Natural killer cell treated with Interleukin-12 subunit alpha and Interleukin-12 subunit beta and Interleukin-15 and Interleukin-18, amount 100 ng/mL, for 72 hours (primary cell): Measurements from ENCODE around the gene USP22. TPM values are rescaled to one million over a fixed set of nuclear protein-coding genes. Genes with fewer than 3 reads are reported as not detected.
A peak's percentile ranks its signal among the peaks of the same experiment; 100 is the strongest.

Experiments
- ATAC-seq, 2 donors: fragments of 150-1000 bp; cut with Tn5 transposase in 1 of 2; sonication (Bioruptor Pico), chemical (Tn5 transposase) in 1 of 2; 2 replicates each; pipeline ENCODE4 v1.10.0; 2021
- DNase-seq: peaks from one replicate; pipeline ENCODE4 v3.0.0; 2022; ENCODE audit warnings: low spot score
- H3K27ac Mint-ChIP-seq, 2 donors: 1 replicate in 1 of 2; 2 replicates in 1 of 2; pipeline ENCODE4 v1.8.0; 2022; ENCODE audit warnings: mixed read lengths in 2 of 2, mild to moderate bottlenecking in 1 of 2, moderate library complexity in 1 of 2
- H3K27me3 Mint-ChIP-seq, 2 donors: 1 replicate in 1 of 2; 2 replicates in 1 of 2; pipeline ENCODE4 v1.8.0; 2022; ENCODE audit warnings: mixed read lengths in 2 of 2
- H3K36me3 Mint-ChIP-seq: one replicate; pipeline ENCODE4 v1.8.0; 2022; ENCODE audit warnings: mixed read lengths
- H3K4me1 Mint-ChIP-seq, 2 donors: 1 replicate in 1 of 2; 2 replicates in 1 of 2; pipeline ENCODE4 v1.8.0; 2022; ENCODE audit warnings: low read depth in 2 of 2, mixed read lengths in 2 of 2, mild to moderate bottlenecking in 1 of 2
- H3K4me3 Mint-ChIP-seq: one replicate; pipeline ENCODE4 v1.8.0; 2022; ENCODE audit warnings: mixed read lengths
- H3K9me3 Mint-ChIP-seq: 2 replicates; pipeline ENCODE4 v1.8.0; 2022; ENCODE audit warnings: mixed read lengths
- total RNA-seq, 2 donors: library from RNA; stranded (reverse); gene quantifications; one replicate each; pipeline ENCODE4 v1.2.3, GENCODE V29; 2022

The USP22 gene
- total RNA-seq, 2 donors from 2014 or later = 102 to 179 TPM

GRCh38 chr17:20997711-20998570 is 44.9 kb downstream of the USP22 start:
- DNase-seq (peak; percentile 58), ATAC-seq (no peak)
- Mint-ChIP-seq H3K27ac (peak overlapping the region in 1 of 2 donors; percentile 28), H3K4me3 (no peak overlapping the region), H3K4me1 (peaks cover 5 to 8% of the 10 kb centered on the region in 2 donors), H3K27me3 (no peaks in the 10 kb centered on the region), H3K9me3 (no peaks in the 10 kb centered on the region), H3K36me3 (peaks cover 4% of the 10 kb centered on the region)

DNA sequence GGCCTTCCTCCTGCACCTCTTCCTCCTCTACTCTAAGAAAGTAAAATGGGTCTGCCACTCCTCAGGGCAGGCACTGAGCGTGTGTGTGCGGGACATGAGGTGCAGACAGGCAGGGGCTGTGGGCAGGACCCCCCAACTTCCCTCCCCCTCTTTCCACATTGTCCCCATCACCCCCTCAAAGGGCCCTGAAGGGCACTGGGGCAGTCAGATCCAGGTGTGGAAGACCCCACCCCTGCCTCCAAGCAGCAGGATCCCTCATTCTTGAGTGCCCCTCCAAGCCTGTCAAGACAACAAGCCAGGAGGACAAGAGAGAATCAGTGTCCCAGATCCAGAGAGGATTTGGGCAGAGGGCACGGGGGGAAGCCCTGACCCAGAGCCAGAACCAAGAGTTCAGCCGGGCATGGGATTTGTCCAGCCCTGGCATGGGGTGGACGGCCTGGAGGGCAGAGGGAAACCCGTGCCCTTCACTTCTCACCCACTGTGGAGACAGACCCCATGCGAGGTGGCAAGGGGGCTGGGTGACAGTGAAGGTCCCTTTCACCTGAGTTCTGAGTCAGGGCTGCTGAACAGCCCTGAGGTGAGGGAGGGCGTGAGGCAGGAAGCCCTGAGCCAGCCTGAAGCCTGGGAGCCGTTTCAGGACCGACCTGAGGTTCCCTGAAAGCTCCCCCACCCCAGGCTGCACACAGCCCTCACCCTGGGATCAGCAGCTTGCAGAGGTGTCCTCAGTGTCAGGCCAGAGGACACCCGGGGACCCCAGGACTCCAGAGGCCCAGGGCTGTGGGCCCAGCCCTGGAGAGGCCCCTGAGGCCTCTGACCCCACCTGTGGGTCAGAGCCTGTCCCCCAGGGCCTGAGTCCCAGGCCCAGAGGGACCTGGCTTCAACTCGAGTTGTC is 45.8 kb downstream of the USP22 start:
- H3K27ac Mint-ChIP-seq = no peak overlapping the region
- no peak overlapping the region for H3K4me3 Mint-ChIP-seq
- peaks cover 4% of the 10 kb centered on the region for H3K36me3 Mint-ChIP-seq
- ATAC-seq (no peak), DNase-seq (peak; percentile 31)
- no peaks in the 10 kb centered on the region for H3K9me3 Mint-ChIP-seq
- H3K27me3 Mint-ChIP-seq = no peaks in the 10 kb centered on the region
- H3K4me1 Mint-ChIP-seq = peaks cover 4 to 7% of the 10 kb centered on the region in 2 donors

DNA sequence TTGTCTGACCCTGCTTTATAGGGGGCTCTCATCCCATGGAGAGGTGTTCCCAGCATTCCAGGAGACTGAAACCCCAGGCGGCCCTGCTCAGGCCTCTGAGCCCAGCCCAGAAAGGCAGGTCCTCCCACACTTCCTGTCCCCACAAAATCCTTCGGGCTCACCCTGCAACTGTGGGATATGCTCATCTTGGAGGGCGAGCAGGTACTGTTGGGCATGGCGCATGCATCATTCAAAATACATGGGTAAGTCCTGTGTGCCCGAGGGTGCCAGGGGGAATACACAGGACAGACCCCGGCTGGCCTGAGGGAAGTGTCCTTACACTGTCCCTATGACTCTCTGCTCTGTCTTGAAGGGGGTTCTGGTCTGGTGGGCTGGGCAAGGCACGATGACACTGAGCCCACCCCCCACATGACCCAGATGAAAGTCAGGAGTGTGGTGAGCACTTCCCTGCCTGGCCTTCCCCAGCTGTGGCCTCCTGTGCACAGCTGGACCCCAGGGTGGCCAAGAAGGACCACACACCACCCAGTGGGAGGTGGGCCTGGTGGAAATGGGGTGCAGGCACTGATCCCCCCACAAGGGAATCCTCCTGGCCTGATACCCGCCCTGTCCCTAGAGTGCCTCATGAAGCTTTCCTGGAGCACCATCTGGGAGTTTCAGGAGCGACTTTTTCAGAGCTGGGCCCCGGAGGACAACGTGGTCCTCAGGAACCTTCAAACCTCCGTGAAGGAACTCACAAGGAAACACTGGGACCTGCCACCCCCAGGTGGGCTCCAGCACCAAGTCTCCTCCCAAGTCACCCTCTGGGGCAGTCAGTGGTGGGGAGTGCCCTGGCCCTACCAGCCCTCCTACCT is 46.7 kb downstream of the USP22 start:
- Mint-ChIP-seq H3K36me3 (no peaks in the 10 kb centered on the region), H3K9me3 (no peaks in the 10 kb centered on the region), H3K4me3 (no peak overlapping the region), H3K27ac (no peak overlapping the region), H3K27me3 (no peaks in the 10 kb centered on the region), H3K4me1 (peaks cover 0 to 3% of the 10 kb centered on the region in 2 donors)
- DNase-seq (peak; percentile 6), ATAC-seq (peak in 1 of 2 donors; percentile 11)

DNA sequence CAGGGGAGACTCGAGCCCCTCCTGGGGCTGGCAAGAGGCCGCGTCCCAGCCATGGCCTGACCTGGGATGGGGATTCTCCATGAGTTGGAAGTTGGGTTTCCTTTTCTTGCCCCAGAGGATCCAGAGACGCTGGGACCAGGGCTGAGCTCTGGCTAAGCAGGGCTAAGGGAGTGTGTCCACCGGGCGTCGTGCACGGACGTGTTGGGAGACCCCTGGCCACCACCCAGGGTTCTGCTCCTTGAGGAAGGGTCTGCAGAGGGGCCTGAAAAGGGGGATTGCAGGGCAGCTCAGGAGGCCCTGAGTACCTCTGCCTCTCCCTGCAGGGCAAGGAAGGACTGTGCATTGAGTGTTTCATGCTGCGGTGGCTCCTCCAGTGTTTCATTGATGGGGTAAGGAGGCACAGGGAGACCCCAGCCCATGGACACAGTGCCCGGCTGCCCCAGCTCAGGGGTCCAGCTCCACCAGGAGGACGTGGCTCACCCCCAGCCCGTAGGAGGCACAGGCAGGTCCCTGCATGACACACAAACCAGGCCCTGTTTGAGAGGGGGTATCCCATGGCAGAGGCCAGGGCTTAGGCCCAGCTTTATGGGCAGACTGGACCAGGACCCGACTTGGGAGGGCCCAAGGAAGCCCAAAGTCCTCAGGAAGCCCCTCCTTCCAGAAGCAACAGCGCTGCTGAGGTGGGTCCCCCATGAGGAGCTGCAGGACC is 47.5 kb downstream of the USP22 start:
- no peaks in the 10 kb centered on the region for H3K9me3 Mint-ChIP-seq
- ATAC-seq = no peak

GRCh38 chr17:20994779-20995149 is 48.0 kb downstream of the USP22 start:
- Mint-ChIP-seq H3K36me3 (no peaks in the 10 kb centered on the region), H3K4me1 (peaks cover 0 to 3% of the 10 kb centered on the region in 2 donors), H3K27ac (no peak overlapping the region), H3K27me3 (no peaks in the 10 kb centered on the region), H3K4me3 (no peak overlapping the region), H3K9me3 (no peaks in the 10 kb centered on the region)
- DNase-seq (peak; percentile 46), ATAC-seq (no peak)

More for the DNA sequence above, 47.5 kb downstream of the USP22 start:
- H3K4me1 Mint-ChIP-seq = peaks cover 0 to 3% of the 10 kb centered on the region in 2 donors
- H3K36me3 Mint-ChIP-seq = no peaks in the 10 kb centered on the region
- H3K27ac Mint-ChIP-seq = no peak overlapping the region
- DNase-seq = peak; percentile 57
- H3K27me3 Mint-ChIP-seq = no peaks in the 10 kb centered on the region
- H3K4me3 Mint-ChIP-seq = no peak overlapping the region

GRCh38 chr17:20993863-20994778 is 48.7 kb downstream of the USP22 start:
- no peaks in the 10 kb centered on the region for H3K36me3 Mint-ChIP-seq
- ATAC-seq = no peak
- peaks cover 0 to 3% of the 10 kb centered on the region in 2 donors for H3K4me1 Mint-ChIP-seq
- H3K4me3 Mint-ChIP-seq = no peak overlapping the region
- H3K27ac Mint-ChIP-seq = no peak overlapping the region
- DNase-seq = peak; percentile 40
- H3K27me3 Mint-ChIP-seq = no peaks in the 10 kb centered on the region
- H3K9me3 Mint-ChIP-seq = no peaks in the 10 kb centered on the region

GRCh38 chr17:20992987-20993862 is 49.6 kb downstream of the USP22 start:
- Mint-ChIP-seq H3K4me1 (peaks cover 0 to 3% of the 10 kb centered on the region in 2 donors), H3K36me3 (no peaks in the 10 kb centered on the region), H3K27me3 (no peaks in the 10 kb centered on the region), H3K9me3 (no peaks in the 10 kb centered on the region), H3K4me3 (no peak overlapping the region), H3K27ac (no peak overlapping the region)
- ATAC-seq = peak; percentile 45 to 58
- DNase-seq = peak; percentile 59

DNA sequence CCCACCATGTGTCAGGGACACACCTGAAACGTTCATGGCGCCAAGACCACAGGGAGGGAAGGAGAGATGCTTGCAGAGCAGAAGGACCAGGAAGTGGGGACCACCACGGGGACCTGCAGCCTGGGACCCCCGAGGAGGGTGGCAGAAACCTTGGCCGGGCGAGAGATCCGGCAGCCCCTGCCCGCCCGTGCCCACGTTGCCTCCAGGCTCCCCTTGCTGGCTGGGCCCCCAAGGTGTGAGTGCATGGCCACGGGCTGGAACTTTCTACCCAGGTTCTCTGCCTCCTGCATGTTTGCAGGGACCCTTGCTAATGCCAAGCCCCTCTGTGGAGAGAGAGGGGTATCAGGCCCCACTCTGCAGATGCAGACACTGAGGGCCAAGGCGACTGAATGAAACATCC is 50.4 kb downstream of the USP22 start:
- no peaks in the 10 kb centered on the region for H3K36me3 Mint-ChIP-seq
- H3K4me3 Mint-ChIP-seq = no peak overlapping the region
- no peak for ATAC-seq
- H3K4me1 Mint-ChIP-seq = peaks cover 0 to 3% of the 10 kb centered on the region in 2 donors
- no peaks in the 10 kb centered on the region for H3K27me3 Mint-ChIP-seq
- peak; percentile 44 for DNase-seq
- H3K9me3 Mint-ChIP-seq = no peaks in the 10 kb centered on the region
- no peak overlapping the region for H3K27ac Mint-ChIP-seq

DNA sequence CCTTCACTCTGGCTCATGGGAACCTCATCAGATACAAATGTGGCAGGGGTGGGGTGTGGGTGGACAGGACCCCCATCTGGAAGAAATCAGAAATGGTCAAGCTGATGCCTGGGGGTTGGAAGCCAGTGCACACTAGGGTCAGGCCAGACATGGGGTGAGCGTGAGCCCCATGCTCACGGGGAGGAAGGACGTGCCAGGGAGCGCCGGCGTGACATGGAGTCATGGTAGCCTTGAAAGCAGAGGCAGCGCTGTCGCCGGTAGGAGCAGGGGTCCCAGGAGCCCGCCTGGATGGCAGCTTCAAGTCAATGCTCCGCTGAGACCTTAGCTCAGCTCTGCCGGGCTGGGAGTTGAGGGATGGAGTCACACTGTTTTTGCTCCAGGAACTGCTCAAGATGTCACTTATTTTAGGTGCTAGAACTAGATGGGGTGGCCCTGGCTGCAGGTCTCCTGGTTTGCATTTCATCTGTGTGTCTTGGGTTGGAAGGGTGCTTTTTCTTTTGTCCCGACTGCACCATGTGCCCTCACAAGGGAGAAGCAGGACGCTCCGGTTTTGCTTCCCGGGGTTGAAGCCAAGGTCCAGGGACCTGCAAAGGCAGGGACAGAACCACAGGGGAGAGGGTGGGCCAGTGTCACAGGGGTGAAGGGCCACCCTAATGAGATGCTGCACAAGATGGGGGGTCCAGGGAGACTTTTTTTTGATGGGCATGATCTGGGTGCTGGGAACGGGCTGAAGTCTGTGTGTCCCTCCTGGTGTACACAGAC is 51.4 kb downstream of the USP22 start:
- peaks cover 0 to 3% of the 10 kb centered on the region in 2 donors for H3K4me1 Mint-ChIP-seq
- ATAC-seq (no peak), DNase-seq (peak; percentile 35)
- no peak overlapping the region for H3K4me3 Mint-ChIP-seq
- no peaks in the 10 kb centered on the region for H3K36me3 Mint-ChIP-seq
- no peak overlapping the region for H3K27ac Mint-ChIP-seq
- no peaks in the 10 kb centered on the region for H3K9me3 Mint-ChIP-seq
- no peaks in the 10 kb centered on the region for H3K27me3 Mint-ChIP-seq

GRCh38 chr17:20989991-20990855 is 52.6 kb downstream of the USP22 start:
- H3K36me3 Mint-ChIP-seq = no peaks in the 10 kb centered on the region
- no peaks in the 10 kb centered on the region for H3K9me3 Mint-ChIP-seq
- H3K4me1 Mint-ChIP-seq = peaks cover 0 to 3% of the 10 kb centered on the region in 2 donors
- no peaks in the 10 kb centered on the region for H3K27me3 Mint-ChIP-seq
- peak; percentile 60 for DNase-seq
- ATAC-seq = no peak
- no peak overlapping the region for H3K4me3 Mint-ChIP-seq
- H3K27ac Mint-ChIP-seq = no peak overlapping the region
